Peyer's patch (tissue), 4 donors: ENCODE measurements around the gene GOLGA8F.
"Not testable (repeated sequence)": the region's sequence is repeated elsewhere in the genome, so short reads cannot be mapped to it uniquely, and the experiment has no call there.

Experiments
- POLR2A ChIP-seq, 2 donors: fragments of 450-650 bp; IDR thresholded peaks; one replicate each; pipeline ENCODE4 v1.5.1; 2017; ENCODE audit warnings: antibody characterized with exemption in 2 of 2, mild to moderate bottlenecking in 2 of 2, moderate library complexity in 2 of 2
- TF ChIP-seq, protein P1 (sequence below), 6 experiments: fragments of 450-650 bp in 4 of 6; fragments of 200-600 bp in 2 of 6; sonication (generic) in 1 of 6; IDR thresholded peaks; one replicate each; pipeline ENCODE4 v1.5.1; 2017 to 2019; ENCODE audit warnings: antibody characterized with exemption in 6 of 6, mild to moderate bottlenecking in 3 of 6, moderate library complexity in 1 of 6

DNA sequence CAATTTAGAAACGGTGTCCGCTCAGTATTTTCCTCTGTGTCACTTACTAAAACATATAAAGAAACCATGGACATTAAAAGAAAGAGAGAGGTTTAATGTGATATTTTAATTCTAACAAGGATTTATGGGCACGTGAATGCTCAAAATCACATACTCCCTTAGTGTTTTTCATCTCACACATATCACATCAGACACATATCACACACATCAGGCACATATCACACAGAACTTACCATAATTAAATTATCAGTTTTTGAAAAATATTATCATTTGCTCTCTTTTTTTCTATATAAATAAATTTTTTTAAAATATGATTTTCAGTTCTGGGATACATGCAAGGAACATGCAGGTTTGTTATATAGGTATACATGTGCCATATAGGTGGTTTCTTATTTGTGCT, 42.0 kb downstream of the GOLGA8F start:
- TF ChIP-seq, protein P1, sequence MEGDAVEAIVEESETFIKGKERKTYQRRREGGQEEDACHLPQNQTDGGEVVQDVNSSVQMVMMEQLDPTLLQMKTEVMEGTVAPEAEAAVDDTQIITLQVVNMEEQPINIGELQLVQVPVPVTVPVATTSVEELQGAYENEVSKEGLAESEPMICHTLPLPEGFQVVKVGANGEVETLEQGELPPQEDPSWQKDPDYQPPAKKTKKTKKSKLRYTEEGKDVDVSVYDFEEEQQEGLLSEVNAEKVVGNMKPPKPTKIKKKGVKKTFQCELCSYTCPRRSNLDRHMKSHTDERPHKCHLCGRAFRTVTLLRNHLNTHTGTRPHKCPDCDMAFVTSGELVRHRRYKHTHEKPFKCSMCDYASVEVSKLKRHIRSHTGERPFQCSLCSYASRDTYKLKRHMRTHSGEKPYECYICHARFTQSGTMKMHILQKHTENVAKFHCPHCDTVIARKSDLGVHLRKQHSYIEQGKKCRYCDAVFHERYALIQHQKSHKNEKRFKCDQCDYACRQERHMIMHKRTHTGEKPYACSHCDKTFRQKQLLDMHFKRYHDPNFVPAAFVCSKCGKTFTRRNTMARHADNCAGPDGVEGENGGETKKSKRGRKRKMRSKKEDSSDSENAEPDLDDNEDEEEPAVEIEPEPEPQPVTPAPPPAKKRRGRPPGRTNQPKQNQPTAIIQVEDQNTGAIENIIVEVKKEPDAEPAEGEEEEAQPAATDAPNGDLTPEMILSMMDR (IDR thresholded peaks at IDR 0.05): not testable (repeated sequence)
- TF ChIP-seq POLR2A (IDR thresholded peaks at IDR 0.05): not testable (repeated sequence)
